GM12878 (cell line): ENCODE measurements around the gene ICAM2. TPM values are rescaled to one million over a fixed set of nuclear protein-coding genes. Genes with fewer than 3 reads are reported as not detected.

Experiments used
- ATAC-seq: fragments of 200-7000 bp; cut with Tn5 transposase; 3 replicates; pipeline ENCODE4 v1.9.1; 2020; ENCODE audit warnings: mild to moderate bottlenecking, moderate library complexity
- BruUV-seq: library from RNA; stranded (reverse); fragments of 400-500 nt; replicated peaks from 2 replicates; lab custom pipeline; 2021; lab: Mats Ljungman, UMichigan
- CTCF ChIA-PET: fragments of 300-600 bp; sonication (Branson Sonifier 250); formaldehyde crosslinking; extraction: SDS; loops from one replicate; lab custom pipeline; 2021; ENCODE audit warnings: inconsistent platforms; lab: Yijun Ruan, JAX
- POLR2A ChIA-PET: fragments of 350-600 bp; formaldehyde crosslinking; extraction: SDS; loops from one replicate; lab custom pipeline; 2021; ENCODE audit warnings: inconsistent platforms; lab: Charles Lee
- RAD21 ChIA-PET: fragments of 300-600 bp; sonication (Branson Sonifier 250); formaldehyde crosslinking; loops from one replicate; lab custom pipeline; 2023; ENCODE audit warnings: antibody characterized with exemption; ENCODE audit not compliant: unreplicated experiment; lab: Charles Lee
- SMC1A ChIA-PET: fragments of 300-600 bp; sonication (Branson Sonifier 250); formaldehyde crosslinking; loops from one replicate; lab custom pipeline; 2023; ENCODE audit not compliant: unreplicated experiment, uncharacterized antibody; lab: Charles Lee
- DNase-seq: peaks from one replicate; pipeline ENCODE4 v3.0.0-alpha.2; 2011; ENCODE audit warnings: low read depth, low spot score
- FAIRE-seq: peaks from 3 replicates; lab custom pipeline; 2011; peaks lifted over from hg19 to GRCh38; lab: Jason Lieb, UNC
- H2AFZ ChIP-seq: 2 replicates; pipeline ENCODE4 v1.6.0; 2011; ENCODE audit warnings: low read depth, low read length, control low read depth; ENCODE audit not compliant: control insufficient read depth
- H3K27ac ChIP-seq: 2 replicates; pipeline ENCODE4 v1.5.1; 2011; ENCODE audit warnings: control low read depth; ENCODE audit not compliant: control insufficient read depth, insufficient read depth
- H3K27me3 ChIP-seq, 2 experiments: replicated peaks in 1 of 2; 2 replicates each; pipeline versions ENCODE4 v1.6.0 to v1.6.1; 2011; ENCODE audit warnings: low read length in 1 of 2; ENCODE audit not compliant: control insufficient read depth in 2 of 2, insufficient read depth in 2 of 2
- H3K36me3 ChIP-seq, 2 experiments: 2 replicates each; pipeline ENCODE4 v1.5.1; 2011; ENCODE audit warnings: low read length in 1 of 2; ENCODE audit not compliant: control insufficient read depth in 2 of 2, insufficient read depth in 2 of 2
- H3K4me1 ChIP-seq: 2 replicates; pipeline ENCODE4 v1.6.1; 2011; ENCODE audit warnings: mild to moderate bottlenecking, low read length, moderate library complexity, mixed read lengths; ENCODE audit not compliant: control insufficient read depth, insufficient read depth
- H3K4me2 ChIP-seq: 2 replicates; pipeline ENCODE4 v1.6.0; 2011; ENCODE audit warnings: control low read depth; ENCODE audit not compliant: control insufficient read depth, insufficient read depth
- H3K4me3 ChIP-seq: fragments of 200-600 bp; sonication (generic); 2 replicates; pipeline ENCODE4 v1.5.1; 2016
- H3K79me2 ChIP-seq: 2 replicates; pipeline ENCODE4 v1.6.0; 2011; ENCODE audit warnings: low read length; ENCODE audit not compliant: control insufficient read depth, insufficient read depth
- H3K9ac ChIP-seq: 2 replicates; pipeline ENCODE4 v1.8.0; 2011; ENCODE audit warnings: low read length, control low read depth, mixed read lengths; ENCODE audit not compliant: control insufficient read depth, insufficient read depth
- H3K9me3 ChIP-seq: replicated peaks from 3 replicates; pipeline ENCODE4 v1.5.1; 2011; ENCODE audit warnings: mild to moderate bottlenecking, low read length; ENCODE audit not compliant: control insufficient read depth, insufficient read depth
- H4K20me1 ChIP-seq: 2 replicates; pipeline ENCODE4 v1.6.0; 2011; ENCODE audit not compliant: control insufficient read depth, insufficient read depth
- CBFB ChIP-seq: IDR thresholded peaks from 2 replicates; pipeline ENCODE4 v1.6.1; 2016; ENCODE audit warnings: antibody characterized with exemption, low read depth
- CHD1 ChIP-seq: IDR thresholded peaks from 2 replicates; pipeline ENCODE4 v1.6.1; 2012; ENCODE audit warnings: low read depth, low read length, improper control_type of control experiment
- DPF2 ChIP-seq: fragments of 450-650 bp; IDR thresholded peaks from 2 replicates; pipeline ENCODE4 v1.6.1; 2017; ENCODE audit warnings: mild to moderate bottlenecking
- GATAD2B ChIP-seq: fragments of 450-650 bp; conservative IDR thresholded peaks from 2 replicates; pipeline ENCODE4 v1.6.1; 2017; ENCODE audit warnings: low read depth, mild to moderate bottlenecking, moderate library complexity
- HCFC1 ChIP-seq: fragments of 150-350 bp; IDR thresholded peaks from 2 replicates; pipeline ENCODE4 v1.6.1; 2014; ENCODE audit warnings: low read length
- IRF4 ChIP-seq: IDR thresholded peaks from 2 replicates; pipeline ENCODE4 v1.6.1; 2011; ENCODE audit warnings: low read depth, low read length
- MXI1 ChIP-seq: fragments of 150-350 bp; IDR thresholded peaks from 2 replicates; pipeline ENCODE4 v1.6.1; 2011; ENCODE audit warnings: low read depth, mild to moderate bottlenecking, inconsistent platforms, low read length, improper control_type of control experiment
- MYC ChIP-seq: IDR thresholded peaks from 2 replicates; pipeline ENCODE4 v1.6.1; 2011; ENCODE audit warnings: mild to moderate bottlenecking, low read length, moderate library complexity, inconsistent platforms; ENCODE audit not compliant: insufficient read depth, insufficient replicate concordance, insufficient read length, severe bottlenecking
- POLR2AphosphoS2 ChIP-seq: IDR thresholded peaks from 2 replicates; pipeline ENCODE4 v1.6.1; 2011; ENCODE audit warnings: low read depth, mild to moderate bottlenecking, low read length, improper control_type of control experiment, moderate library complexity
- POLR2AphosphoS5 ChIP-seq: IDR thresholded peaks from 2 replicates; pipeline ENCODE4 v1.6.1; 2011; ENCODE audit warnings: mild to moderate bottlenecking, low read length, inconsistent platforms
- POU2F2 ChIP-seq: IDR thresholded peaks from 3 replicates; pipeline ENCODE4 v1.6.1; 2011; ENCODE audit warnings: low read depth, mild to moderate bottlenecking, low read length, borderline replicate concordance
- RBBP5 ChIP-seq: fragments of 200-600 bp; sonication (generic); conservative IDR thresholded peaks from 2 replicates; pipeline ENCODE4 v1.6.1; 2016
- SREBF1 ChIP-seq: IDR thresholded peaks from 2 replicates; pipeline ENCODE4 v1.6.1; 2012; ENCODE audit warnings: mild to moderate bottlenecking, low read length
- SREBF2 ChIP-seq: IDR thresholded peaks from 2 replicates; pipeline ENCODE4 v1.6.1; 2012; ENCODE audit warnings: mild to moderate bottlenecking, low read length
- STAT3 ChIP-seq: IDR thresholded peaks from 2 replicates; pipeline ENCODE4 v1.6.1; 2011; ENCODE audit warnings: low read depth, low read length, improper control_type of control experiment
- TCF7 ChIP-seq: IDR thresholded peaks from 2 replicates; pipeline ENCODE4 v1.6.1; 2014; ENCODE audit warnings: antibody characterized with exemption, borderline replicate concordance
- YY1 ChIP-seq: IDR thresholded peaks from 2 replicates; pipeline ENCODE4 v1.6.1; 2011; ENCODE audit warnings: low read depth, mild to moderate bottlenecking, low read length
- ZNF592 ChIP-seq: fragments of 450-650 bp; IDR thresholded peaks from 2 replicates; pipeline ENCODE4 v1.6.1; 2017; ENCODE audit warnings: mild to moderate bottlenecking, moderate library complexity
- WGBS: methylation state at CpG from one replicate; pipeline ENCODE4 v1.1.6; 2016; ENCODE audit warnings: low lambda C conversion rate; ENCODE audit not compliant: insufficient replicate concordance, insufficient coverage; ENCODE audit errors: missing lambda C conversion rate; 5-methylcytosine and 5-hydroxymethylcytosine counted together
- in situ Hi-C: fragments of 300-500 bp; cut with MboI; formaldehyde crosslinking; loops from 9 replicates; pipeline ENCODE4 v1.14.3; 2018; ENCODE audit warnings: mixed read lengths
- intact Hi-C: fragments of 100-400 bp; cut with micrococcal nuclease; formaldehyde crosslinking; loops from one replicate; pipeline ENCODE4 v1.14.2; 2022; ENCODE audit not compliant: unreplicated experiment
- polyA plus RNA-seq, 11 experiments: library from polyadenylated mRNA; depleted of rRNA in 4 of 11; unstranded in 6 of 11; stranded (reverse) in 5 of 11; fragments of >200 nt; fragmentation: Nextera tagmentation in 4 of 11; fragmentation: Illumina TruSeq in 1 of 11; extraction: Ambion mirVana in 4 of 11; extraction: Trizol in 1 of 11; gene quantifications; 1 replicate in 1 of 11; 2 replicates in 10 of 11; pipeline versions ENCODE4 v1.2.1 to v1.2.3, GENCODE V29; 2011 to 2016; ENCODE audit warnings: inconsistent platforms in 2 of 11, missing spikeins in 2 of 11, low read depth in 1 of 11
- total RNA-seq, 4 experiments: library from RNA; depleted of rRNA in 3 of 4; stranded (reverse); fragments of >200 nt in 3 of 4; fragmentation: Illumina TruSeq in 1 of 4; extraction: Trizol in 1 of 4; gene quantifications; 2 replicates each; pipeline versions ENCODE4 v1.2.1 to v1.2.3, GENCODE V29; 2013 to 2021
- TF ChIP-seq, protein P1 (sequence below): IDR thresholded peaks from 2 replicates; pipeline ENCODE4 v1.6.1; 2012; ENCODE audit warnings: low read depth, low read length, improper control_type of control experiment
- TF ChIP-seq, protein P2 (sequence below): fragments of 450-650 bp; IDR thresholded peaks from 2 replicates; pipeline ENCODE4 v1.6.1; 2017; ENCODE audit warnings: mild to moderate bottlenecking

The ICAM2 gene
- total and polyA plus RNA-seq, 10 of the 15 experiments (the other 5 are each of a cell fraction or from before 2014, with no cell fraction given), result 23.6 to 108 (median 58.1) TPM

DNA sequence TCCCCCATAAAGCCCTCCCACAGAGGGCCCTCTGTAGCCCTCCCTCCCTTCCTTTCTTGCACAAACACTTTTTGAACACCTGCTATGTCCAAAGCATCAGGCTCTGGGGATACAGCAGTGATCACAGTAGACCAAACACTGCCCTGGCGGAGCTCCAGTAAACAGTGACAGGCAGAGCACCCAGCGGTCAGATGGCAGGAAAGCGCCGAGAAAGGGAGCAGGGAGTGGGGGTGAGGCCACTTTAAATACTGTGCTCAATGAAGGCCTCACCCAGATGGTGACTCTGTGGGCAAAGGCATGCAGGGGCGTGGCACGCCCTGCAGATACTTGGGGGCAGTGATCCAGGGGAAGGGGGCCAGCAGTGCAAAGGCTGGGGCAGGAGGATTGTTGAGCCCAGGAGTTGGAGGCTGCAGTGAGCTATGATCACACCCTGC is 14.7 kb downstream of the ICAM2 start:
- Histone ChIP-seq H3K27ac (no peak overlapping the region), H3K36me3 (peaks cover 8 to 22% of the 10 kb centered on the region in 2 experiments; a peak in 3 of 4 replicates), H3K4me2 (no peak overlapping the region), H2AFZ (no peak overlapping the region), H3K79me2 (no peaks in the 10 kb centered on the region; the same call in none of the 2 replicates), H3K27me3 (no peaks in the 10 kb centered on the region), H3K9me3 (no peaks in the 10 kb centered on the region; the same call in 2 of the 3 replicates), H3K4me3 (no peak overlapping the region), H3K9ac (no peak overlapping the region), H3K4me1 (no peaks in the 10 kb centered on the region), H4K20me1 (no peaks in the 10 kb centered on the region)
- POLR2A ChIA-PET, result no interaction called here
- in situ Hi-C loops, result no loop called here
- no peak for DNase-seq
- intact Hi-C loops, result no loop called here
- no TSS peak for BruUV-seq
- 96% methylated on average over 6 of the region's 6 CpGs for WGBS
- CTCF ChIA-PET, result interaction anchor here (0.9 to 1.2 kb wide), 2 partner anchors 59 to 92 kb away, joined by 3 to 4 read pairs; no protein-coding TSS in a partner anchor
- TF ChIP-seq ZNF592 (no peak), RBBP5 (no peak), TCF7 (no peak), STAT3 (no peak), SREBF1 (no peak), CHD1 (no peak), SREBF2 (no peak), POLR2AphosphoS5 (no peak), HCFC1 (no peak), GATAD2B (no peak), CBFB (no peak), DPF2 (no peak), MYC (no peak), POLR2AphosphoS2 (no peak), MXI1 (no peak), YY1 (no peak), POU2F2 (no peak), IRF4 (no peak)
- TF ChIP-seq, protein P1, sequence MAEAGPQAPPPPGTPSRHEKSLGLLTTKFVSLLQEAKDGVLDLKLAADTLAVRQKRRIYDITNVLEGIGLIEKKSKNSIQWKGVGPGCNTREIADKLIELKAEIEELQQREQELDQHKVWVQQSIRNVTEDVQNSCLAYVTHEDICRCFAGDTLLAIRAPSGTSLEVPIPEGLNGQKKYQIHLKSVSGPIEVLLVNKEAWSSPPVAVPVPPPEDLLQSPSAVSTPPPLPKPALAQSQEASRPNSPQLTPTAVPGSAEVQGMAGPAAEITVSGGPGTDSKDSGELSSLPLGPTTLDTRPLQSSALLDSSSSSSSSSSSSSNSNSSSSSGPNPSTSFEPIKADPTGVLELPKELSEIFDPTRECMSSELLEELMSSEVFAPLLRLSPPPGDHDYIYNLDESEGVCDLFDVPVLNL, result no peak
- TF ChIP-seq, protein P2, sequence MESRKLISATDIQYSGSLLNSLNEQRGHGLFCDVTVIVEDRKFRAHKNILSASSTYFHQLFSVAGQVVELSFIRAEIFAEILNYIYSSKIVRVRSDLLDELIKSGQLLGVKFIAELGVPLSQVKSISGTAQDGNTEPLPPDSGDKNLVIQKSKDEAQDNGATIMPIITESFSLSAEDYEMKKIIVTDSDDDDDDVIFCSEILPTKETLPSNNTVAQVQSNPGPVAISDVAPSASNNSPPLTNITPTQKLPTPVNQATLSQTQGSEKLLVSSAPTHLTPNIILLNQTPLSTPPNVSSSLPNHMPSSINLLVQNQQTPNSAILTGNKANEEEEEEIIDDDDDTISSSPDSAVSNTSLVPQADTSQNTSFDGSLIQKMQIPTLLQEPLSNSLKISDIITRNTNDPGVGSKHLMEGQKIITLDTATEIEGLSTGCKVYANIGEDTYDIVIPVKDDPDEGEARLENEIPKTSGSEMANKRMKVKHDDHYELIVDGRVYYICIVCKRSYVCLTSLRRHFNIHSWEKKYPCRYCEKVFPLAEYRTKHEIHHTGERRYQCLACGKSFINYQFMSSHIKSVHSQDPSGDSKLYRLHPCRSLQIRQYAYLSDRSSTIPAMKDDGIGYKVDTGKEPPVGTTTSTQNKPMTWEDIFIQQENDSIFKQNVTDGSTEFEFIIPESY, result no peak
- no peak for FAIRE-seq
- RAD21 ChIA-PET, result no interaction called here
- ATAC-seq, result no peak
- SMC1A ChIA-PET, result interaction anchor here (1.1 kb wide), 1 partner anchor 12 kb away, joined by 4 read pairs; no protein-coding TSS in a partner anchor
